K562 (cell line): ENCODE measurements around the gene IL23R. TPM values are rescaled to one million over a fixed set of nuclear protein-coding genes. Genes with fewer than 3 reads are reported as not detected.
A peak's percentile ranks its signal among the peaks of the same experiment; 100 is the strongest.

Experiments
- ATAC-seq: fragments of 200-7000 bp; cut with Tn5 transposase; 3 replicates; pipeline ENCODE4 v1.9.1; 2020; ENCODE audit warnings: moderate library complexity
- BruUV-seq: library from RNA; stranded (reverse); fragments of 400-500 nt; replicated peaks from 2 replicates; lab custom pipeline; 2021; lab: Mats Ljungman, UMichigan
- CTCF ChIA-PET: fragments of 300-600 bp; formaldehyde crosslinking; extraction: SDS; loops from one replicate; lab custom pipeline; 2021; ENCODE audit warnings: low intra/inter-chr PET ratio; lab: Yijun Ruan, JAX
- POLR2A ChIA-PET: fragments of 300-600, 350-650 bp; sonication (Branson Sonifier 250); formaldehyde crosslinking; extraction: SDS; loops from one replicate; lab custom pipeline; 2021; ENCODE audit warnings: antibody characterized with exemption, inconsistent platforms; lab: Yijun Ruan, JAX
- DNase-seq, 4 experiments: peaks; one replicate each; pipeline versions ENCODE4 v3.0.0 to v3.0.0-alpha.2; 2011 to 2018; ENCODE audit warnings: low spot score in 3 of 4, mixed read lengths in 3 of 4; ENCODE audit errors: extremely low read depth in 1 of 4
- FAIRE-seq: peaks from 2 replicates; lab custom pipeline; 2011; peaks lifted over from hg19 to GRCh38; lab: Jason Lieb, UNC
- H2AFZ ChIP-seq: 2 replicates; pipeline ENCODE4 v1.6.0; 2011; ENCODE audit warnings: low read depth, low read length, control low read depth, inconsistent platforms
- H3K27ac ChIP-seq: fragments of 200-600 bp; 3 replicates; pipeline ENCODE4 v1.8.0; 2011; ENCODE audit warnings: low read depth, mild to moderate bottlenecking, control low read depth, inconsistent platforms, low read length, moderate library complexity, mixed read lengths; ENCODE audit errors: extremely low read depth
- H3K27me3 ChIP-seq, 2 experiments: fragments of 300-600 bp in 1 of 2; 2 replicates in 1 of 2; 3 replicates in 1 of 2; pipeline versions ENCODE4 v1.6.0 to v1.8.0; 2011; ENCODE audit warnings: inconsistent platforms in 2 of 2, low read length in 2 of 2, mild to moderate bottlenecking in 1 of 2, mixed read lengths in 1 of 2, moderate library complexity in 1 of 2; ENCODE audit not compliant: control insufficient read depth in 2 of 2, insufficient read depth in 2 of 2
- H3K36me3 ChIP-seq: fragments of 300-600 bp; 3 replicates; pipeline ENCODE4 v1.8.0; 2011; ENCODE audit warnings: mild to moderate bottlenecking, low read length, inconsistent platforms; ENCODE audit not compliant: control insufficient read depth, insufficient read depth
- H3K4me1 ChIP-seq, 2 experiments: fragments of 200-600 bp in 1 of 2; replicated peaks in 1 of 2; 2 replicates in 1 of 2; 3 replicates in 1 of 2; pipeline versions ENCODE4 v1.5.1 to v1.8.0; 2011; ENCODE audit warnings: inconsistent platforms in 2 of 2, low read length in 2 of 2, mild to moderate bottlenecking in 1 of 2, mixed read lengths in 1 of 2, moderate library complexity in 1 of 2; ENCODE audit not compliant: control insufficient read depth in 2 of 2, insufficient read depth in 2 of 2
- H3K4me2 ChIP-seq: 2 replicates; pipeline ENCODE4 v1.6.1; 2011; ENCODE audit warnings: low read length, control low read depth, inconsistent platforms, mixed read lengths; ENCODE audit not compliant: insufficient read depth
- H3K4me3 ChIP-seq: fragments of 200-600 bp; sonication (generic), shearing (Covaris generic); 2 replicates; pipeline ENCODE4 v1.5.1; 2016; ENCODE audit warnings: control low read depth, inconsistent platforms
- H3K79me2 ChIP-seq: fragments of 200-600 bp; 3 replicates; pipeline ENCODE4 v1.8.0; 2011; ENCODE audit warnings: low read length, inconsistent platforms; ENCODE audit not compliant: control insufficient read depth, insufficient read depth
- H3K9ac ChIP-seq, 2 experiments: 2 replicates each; pipeline versions ENCODE4 v1.6.0 to v1.6.1; 2011; ENCODE audit warnings: low read depth in 2 of 2, low read length in 2 of 2, control low read depth in 1 of 2, inconsistent platforms in 1 of 2, mild to moderate bottlenecking in 1 of 2, mixed read lengths in 1 of 2; ENCODE audit not compliant: insufficient read depth in 1 of 2
- H3K9me1 ChIP-seq: one replicate; pipeline ENCODE4 v1.6.0; 2011; ENCODE audit warnings: inconsistent platforms, mild to moderate bottlenecking, low read length, moderate library complexity; ENCODE audit not compliant: control insufficient read depth, insufficient read depth
- H3K9me3 ChIP-seq: replicated peaks from 2 replicates; pipeline ENCODE4 v1.5.1; 2011; ENCODE audit warnings: low read depth, low read length, inconsistent platforms; ENCODE audit not compliant: control insufficient read depth, insufficient read depth
- H4K20me1 ChIP-seq: replicated peaks from 2 replicates; pipeline ENCODE4 v1.6.1; 2011; ENCODE audit warnings: low read length, inconsistent platforms, mixed read lengths; ENCODE audit not compliant: control insufficient read depth, insufficient read depth
- CEBPB ChIP-seq: fragments of 450-650 bp; IDR thresholded peaks from 2 replicates; pipeline ENCODE4 v1.6.1; 2016; ENCODE audit warnings: missing genetic modification characterization, missing compliant biosample characterization
- ID3 ChIP-seq, 2 experiments: fragments of 250-450 bp in 1 of 2; fragments of 450-650 bp in 1 of 2; sonication (Bioruptor Pico) in 1 of 2; IDR thresholded peaks; 2 replicates each; pipeline versions ENCODE4 v1.6.1 to v1.8.0; 2016 to 2021; ENCODE audit warnings: mild to moderate bottlenecking in 2 of 2, moderate library complexity in 2 of 2, missing compliant biosample characterization in 1 of 2, missing genetic modification characterization in 1 of 2
- PKNOX1 ChIP-seq: fragments of 450-650 bp; IDR thresholded peaks from 2 replicates; pipeline ENCODE4 v1.6.1; 2016
- RBFOX2 ChIP-seq: fragments of 200-400 bp; formaldehyde crosslinking; IDR thresholded peaks from 2 replicates; pipeline ENCODE4 v1.6.1; 2017; ENCODE audit warnings: low read depth, mild to moderate bottlenecking, low read length, moderate library complexity
- SRSF3 ChIP-seq: fragments of 200-400 bp; formaldehyde crosslinking; IDR thresholded peaks from 2 replicates; pipeline ENCODE4 v1.6.1; 2016; ENCODE audit warnings: mild to moderate bottlenecking, low read length, moderate library complexity; ENCODE audit not compliant: insufficient read depth
- YY1 ChIP-seq, 3 experiments: IDR thresholded peaks; 2 replicates each; pipeline ENCODE4 v1.6.1; 2011; ENCODE audit warnings: low read length in 2 of 3, mild to moderate bottlenecking in 2 of 3, moderate library complexity in 2 of 3, borderline replicate concordance in 1 of 3, control low read depth in 1 of 3, low read depth in 1 of 3; ENCODE audit not compliant: insufficient read depth in 3 of 3, insufficient replicate concordance in 2 of 3, control insufficient read depth in 1 of 3, insufficient read length in 1 of 3; ENCODE audit errors: extremely low read depth in 1 of 3
- ZNF146 ChIP-seq: IDR thresholded peaks from one replicate; pipeline ENCODE4 v1.6.1; 2018; ENCODE audit warnings: missing compliant biosample characterization; ENCODE audit not compliant: unreplicated experiment
- ZNF511 ChIP-seq: sonication (generic); formaldehyde crosslinking; IDR thresholded peaks from 2 replicates; pipeline ENCODE4 v1.8.0; 2022; ENCODE audit warnings: mild to moderate bottlenecking, missing genetic modification reagents
- ZNF561 ChIP-seq: fragments of 450-650 bp; formaldehyde crosslinking; conservative IDR thresholded peaks from 2 replicates; pipeline ENCODE4 v1.4.0; 2020; ENCODE audit warnings: mild to moderate bottlenecking, moderate library complexity
- ZNF77 ChIP-seq: fragments of 250-450 bp; sonication (Bioruptor Pico); IDR thresholded peaks from 2 replicates; pipeline ENCODE4 v1.5.0; 2020
- WGBS: fragments of 100-300 bp; shearing (Covaris generic); methylation state at CpG from one replicate; pipeline ENCODE4 v1.1.6; 2016; ENCODE audit warnings: low coverage, mixed read lengths; ENCODE audit not compliant: insufficient coverage; ENCODE audit errors: missing lambda C conversion rate; 5-methylcytosine and 5-hydroxymethylcytosine counted together
- in situ Hi-C: fragments of 300-500 bp; cut with MboI; formaldehyde crosslinking; loops from 4 replicates; pipeline ENCODE4 v1.15.0; 2018; ENCODE audit warnings: inconsistent platforms, mixed read lengths
- intact Hi-C: fragments of 100-400 bp; cut with micrococcal nuclease; formaldehyde crosslinking; loops from 2 replicates; pipeline ENCODE4 v1.14.2; 2022
- polyA plus RNA-seq, 8 experiments: library from polyadenylated mRNA; depleted of rRNA in 4 of 8; stranded (reverse) in 5 of 8; unstranded in 3 of 8; fragments of >200 nt; fragmentation: Nextera tagmentation in 2 of 8; fragmentation: Illumina TruSeq in 1 of 8; extraction: Ambion mirVana in 2 of 8; extraction: Trizol in 1 of 8; gene quantifications; 2 replicates each; pipeline versions ENCODE4 v1.2.1 to v1.2.3, GENCODE V29; 2011 to 2014; ENCODE audit warnings: inconsistent platforms in 1 of 8, missing spikeins in 1 of 8
- total RNA-seq, 7 experiments: library from RNA; depleted of rRNA in 6 of 7; stranded (reverse); fragments of >200 nt in 6 of 7; fragmentation: Illumina TruSeq in 2 of 7; extraction: Trizol in 2 of 7; gene quantifications; 2 replicates each; pipeline versions ENCODE4 v1.2.1 to v1.2.3, GENCODE V29; 2011 to 2021; ENCODE audit warnings: low replicate concordance in 1 of 7

IL23R gene
- total and polyA plus RNA-seq, 9 of the 15 experiments (the other 6 are each of a cell fraction or from before 2014, with no cell fraction given): 4.4 to 52.7 (median 22.8) TPM

- no peak for DNase-seq
- H3K9me1 ChIP-seq: no peaks in the 10 kb centered on the region
- no peaks in the 10 kb centered on the region for H3K27me3 ChIP-seq
- peak; percentile 69 for ATAC-seq
- in situ Hi-C loops (no loop called here), intact Hi-C loops (loop anchor here (5.0 kb wide), 1 partner anchor 38 kb away; no protein-coding TSS in a partner anchor)
- POLR2A ChIA-PET: interaction anchor here (1.0 kb wide), 1 partner anchor 16 kb away, joined by 3 read pairs; no protein-coding TSS in a partner anchor
- H3K4me1 ChIP-seq: peaks cover 0 to 3% of the 10 kb centered on the region in 2 experiments; a peak in 2 of 5 replicates
- BruUV-seq: no TSS peak
- 35% methylated on average over 2 of the region's 2 CpGs for WGBS
- H2AFZ ChIP-seq: peak overlapping the region; percentile 66; the same call in 1 of the 2 replicates
- H3K27ac ChIP-seq: no peak overlapping the region
- H3K36me3 ChIP-seq: no peaks in the 10 kb centered on the region
- no peaks in the 10 kb centered on the region for H3K79me2 ChIP-seq
- no peak overlapping the region for H3K9ac ChIP-seq
- TF ChIP-seq ZNF561 (CRISPR knock-in tag): no peak
- TF ChIP-seq SRSF3: no peak
- no peak for TF ChIP-seq ZNF77 (CRISPR knock-in tag)
- no peak for TF ChIP-seq ZNF511 (CRISPR knock-in tag)
- TF ChIP-seq RBFOX2: no peak
- 0 out of 2 replicates have a peak, but pooled peaks have one; percentile 19 for TF ChIP-seq CEBPB (tag)
- TF ChIP-seq YY1 (IDR thresholded peaks at IDR 0.05; ENCODE audit: borderline replicate concordance in 1 of 3, control insufficient read depth in 1 of 3, extremely low read depth in 1 of 3, insufficient read depth in 3 of 3, insufficient read length in 1 of 3, insufficient replicate concordance in 2 of 3, low read depth in 1 of 3, low read length in 2 of 3): peak in 1 of 3 experiments; percentile 71
- no peak for TF ChIP-seq ID3 (CRISPR knock-in tag; IDR thresholded peaks at IDR 0.05)
- no peak for TF ChIP-seq ID3 (tag; IDR thresholded peaks at IDR 0.05)
- peak; percentile 58 for TF ChIP-seq PKNOX1
- no peak for TF ChIP-seq ZNF146 (CRISPR knock-in tag)
- TF ChIP-seq, all 486 proteins: peak for 3
- no peak for FAIRE-seq
- Histone ChIP-seq H3K4me3 (no peak overlapping the region), H3K9me3 (no peaks in the 10 kb centered on the region), H3K4me2 (no peak overlapping the region), H4K20me1 (no peaks in the 10 kb centered on the region)
- CTCF ChIA-PET: no interaction called here
These were observed 8.5 kb downstream of the IL23R start for GRCh38 chr1:67174716-67175284.
